Mesendoderm (in vitro differentiated cells): Measurements from ENCODE around the gene CCDC63.

Experiments used
- DNase-seq: peaks from one replicate; pipeline ENCODE4 v3.0.0; 2013
- H2AK5ac ChIP-seq: 2 replicates; pipeline ENCODE4 v1.6.1; 2013; ENCODE audit warnings: low read length, inconsistent platforms
- H2BK120ac ChIP-seq: 2 replicates; pipeline ENCODE4 v1.6.1; 2013; ENCODE audit warnings: low read depth, mild to moderate bottlenecking, low read length, moderate library complexity, mixed read lengths
- H2BK15ac ChIP-seq: replicated peaks from 2 replicates; pipeline ENCODE4 v1.6.1; 2013; ENCODE audit warnings: low read depth, mild to moderate bottlenecking, moderate library complexity
- H2BK5ac ChIP-seq: 2 replicates; pipeline ENCODE4 v1.6.1; 2013; ENCODE audit warnings: low read length, inconsistent platforms
- H3K18ac ChIP-seq: 2 replicates; pipeline ENCODE4 v1.6.1; 2013; ENCODE audit warnings: mild to moderate bottlenecking, low read length, mixed read lengths
- H3K23ac ChIP-seq: one replicate; pipeline ENCODE4 v1.6.1; 2013; ENCODE audit warnings: low read length
- H3K27ac ChIP-seq: 2 replicates; pipeline ENCODE4 v1.5.1; 2013; ENCODE audit warnings: low read depth, mild to moderate bottlenecking, inconsistent platforms, low read length, moderate library complexity
- H3K27me3 ChIP-seq: 2 replicates; pipeline ENCODE4 v1.6.1; 2013; ENCODE audit warnings: low read length, control low read depth, mild to moderate bottlenecking, inconsistent platforms; ENCODE audit not compliant: insufficient read depth, poor library complexity
- H3K36me3 ChIP-seq: 2 replicates; pipeline ENCODE4 v1.6.1; 2013; ENCODE audit warnings: low read length, inconsistent platforms; ENCODE audit not compliant: control insufficient read depth, insufficient read depth
- H3K4ac ChIP-seq: one replicate; pipeline ENCODE4 v1.6.1; 2013; ENCODE audit warnings: low read depth, mild to moderate bottlenecking, low read length, moderate library complexity
- H3K4me1 ChIP-seq: 2 replicates; pipeline ENCODE4 v1.6.1; 2013; ENCODE audit warnings: low read depth, low read length, inconsistent platforms; ENCODE audit not compliant: control insufficient read depth
- H3K4me2 ChIP-seq: 2 replicates; pipeline ENCODE4 v1.6.1; 2013; ENCODE audit warnings: low read length
- H3K4me3 ChIP-seq: 2 replicates; pipeline ENCODE4 v1.5.1; 2013; ENCODE audit warnings: mild to moderate bottlenecking, low read length
- H3K56ac ChIP-seq: one replicate; pipeline ENCODE4 v1.6.1; 2013; ENCODE audit warnings: low read length
- H3K79me1 ChIP-seq: 2 replicates; pipeline ENCODE4 v1.6.1; 2013; ENCODE audit warnings: low read length, inconsistent platforms
- H3K79me2 ChIP-seq: 2 replicates; pipeline ENCODE4 v1.6.1; 2013; ENCODE audit warnings: mild to moderate bottlenecking, low read length; ENCODE audit not compliant: control insufficient read depth, insufficient read depth
- H3K9ac ChIP-seq: 2 replicates; pipeline ENCODE4 v1.6.1; 2013; ENCODE audit warnings: low read length, inconsistent platforms
- H4K5ac ChIP-seq: one replicate; pipeline ENCODE4 v1.6.1; 2013; ENCODE audit warnings: low read length
- H4K8ac ChIP-seq: one replicate; pipeline ENCODE4 v1.6.1; 2013; ENCODE audit warnings: low read depth, mild to moderate bottlenecking, control low read depth, low read length, moderate library complexity
- WGBS: extraction: QIAGEN DNeasy Blood & Tissue Kit; methylation state at CpG from one replicate; pipeline ENCODE4 v1.1.7; 2013; ENCODE audit warnings: low lambda C conversion rate, missing lambda C conversion rate; ENCODE audit not compliant: insufficient coverage; ENCODE audit errors: extremely low coverage; 5-methylcytosine and 5-hydroxymethylcytosine counted together

The CCDC63 gene

DNA sequence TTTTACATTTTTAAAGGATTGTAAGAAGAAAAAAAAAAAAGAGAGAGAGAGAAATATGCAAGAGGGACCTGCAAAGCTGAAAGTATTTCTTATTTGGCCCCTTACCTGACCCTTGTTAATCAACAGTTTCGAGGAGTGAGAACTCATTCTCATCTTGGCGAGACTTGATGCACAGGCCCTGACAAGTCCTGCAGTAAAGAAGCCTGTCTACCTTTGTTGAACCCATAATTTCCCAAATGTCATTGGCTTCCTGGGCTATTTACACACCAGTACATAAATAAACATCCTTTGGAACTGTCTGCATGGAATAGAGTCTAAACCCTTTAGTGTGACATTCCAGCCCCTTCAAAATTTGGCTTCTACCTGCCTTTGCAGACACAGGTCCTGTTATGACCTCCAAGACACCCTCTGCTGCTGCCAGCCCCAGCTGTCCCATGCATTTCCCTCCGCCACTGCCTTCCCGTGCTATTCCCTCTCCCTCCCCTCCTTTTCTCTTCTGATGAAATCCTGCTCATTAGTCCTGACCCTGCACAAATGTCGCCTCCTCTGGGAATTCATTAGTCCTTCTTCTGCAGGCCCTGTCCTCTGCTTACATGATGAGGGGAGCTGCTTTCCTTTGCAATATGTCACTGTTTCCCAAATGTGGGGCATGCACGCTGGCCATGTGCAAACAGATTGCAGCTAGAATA lies 38.5 kb downstream of the CCDC63 start:
- H3K27ac ChIP-seq, result no peak overlapping the region
- H3K18ac ChIP-seq, result no peak overlapping the region
- no peak overlapping the region for H4K5ac ChIP-seq
- no peaks in the 10 kb centered on the region for H3K4me1 ChIP-seq
- H2BK15ac ChIP-seq, result no peak overlapping the region
- H3K4me2 ChIP-seq, result no peak overlapping the region
- no peak overlapping the region for H2BK120ac ChIP-seq
- H3K79me1 ChIP-seq, result no peaks in the 10 kb centered on the region
- H3K23ac ChIP-seq, result no peak overlapping the region
- no peak for DNase-seq
- H3K79me2 ChIP-seq, result no peaks in the 10 kb centered on the region
- H4K8ac ChIP-seq, result no peak overlapping the region
- H3K36me3 ChIP-seq, result no peaks in the 10 kb centered on the region
- no peak overlapping the region for H3K9ac ChIP-seq
- no peak overlapping the region for H2BK5ac ChIP-seq
- no peak overlapping the region for H3K4me3 ChIP-seq
- H3K27me3 ChIP-seq, result no peaks in the 10 kb centered on the region
- H3K4ac ChIP-seq, result no peak overlapping the region
- H2AK5ac ChIP-seq, result no peak overlapping the region
- no CpG with 5 or more reads among the region's 6 CpGs for WGBS
- H3K56ac ChIP-seq, result no peak overlapping the region

DNA sequence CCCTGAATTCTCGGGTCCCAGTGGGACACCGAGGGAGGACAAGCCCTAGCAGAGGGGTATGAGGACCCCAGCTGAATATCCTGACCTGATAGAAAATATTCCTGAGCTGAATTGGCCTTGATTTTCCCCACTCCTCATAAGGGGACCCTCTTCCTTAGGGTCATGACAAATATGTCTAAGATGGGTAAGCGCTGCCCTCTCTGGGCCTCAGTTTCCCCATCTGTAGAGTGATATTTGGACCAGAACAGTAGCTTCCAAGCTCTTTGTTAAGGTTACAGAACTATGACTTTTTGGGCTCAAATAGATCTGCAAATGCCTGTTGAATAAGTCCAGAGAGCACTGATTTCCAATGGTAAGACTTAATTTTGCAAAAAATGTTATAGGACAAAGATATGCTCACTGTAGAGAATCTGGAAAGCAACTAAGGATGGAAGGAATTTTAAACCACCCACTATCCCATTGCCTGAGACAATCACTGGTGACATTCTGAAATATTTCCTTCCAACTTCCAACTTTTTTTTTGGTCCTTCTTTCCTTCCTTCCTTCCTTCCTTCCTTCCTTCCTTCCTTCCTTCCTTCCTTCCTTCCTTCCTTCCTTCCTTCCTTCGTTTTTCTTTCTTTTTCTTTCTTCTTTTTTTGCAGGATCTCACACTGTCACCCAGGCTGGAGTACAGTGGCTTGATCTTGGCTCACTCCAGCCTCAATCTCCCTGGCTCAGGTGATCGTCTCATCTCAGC lies 41.6 kb downstream of the CCDC63 start:
- Histone ChIP-seq H4K5ac (no peak overlapping the region), H3K4me1 (no peaks in the 10 kb centered on the region), H3K9ac (no peak overlapping the region), H3K23ac (no peak overlapping the region), H2AK5ac (no peak overlapping the region), H3K36me3 (no peaks in the 10 kb centered on the region), H3K79me2 (no peaks in the 10 kb centered on the region), H3K56ac (no peak overlapping the region), H3K18ac (no peak overlapping the region), H2BK5ac (no peak overlapping the region), H2BK15ac (no peak overlapping the region), H3K4me2 (no peak overlapping the region), H3K27ac (no peak overlapping the region), H2BK120ac (no peak overlapping the region), H4K8ac (no peak overlapping the region), H3K4ac (no peak overlapping the region), H3K4me3 (no peak overlapping the region), H3K79me1 (no peaks in the 10 kb centered on the region), H3K27me3 (no peaks in the 10 kb centered on the region)
- no CpG with 5 or more reads among the region's 5 CpGs for WGBS
- no peak for DNase-seq

DNA sequence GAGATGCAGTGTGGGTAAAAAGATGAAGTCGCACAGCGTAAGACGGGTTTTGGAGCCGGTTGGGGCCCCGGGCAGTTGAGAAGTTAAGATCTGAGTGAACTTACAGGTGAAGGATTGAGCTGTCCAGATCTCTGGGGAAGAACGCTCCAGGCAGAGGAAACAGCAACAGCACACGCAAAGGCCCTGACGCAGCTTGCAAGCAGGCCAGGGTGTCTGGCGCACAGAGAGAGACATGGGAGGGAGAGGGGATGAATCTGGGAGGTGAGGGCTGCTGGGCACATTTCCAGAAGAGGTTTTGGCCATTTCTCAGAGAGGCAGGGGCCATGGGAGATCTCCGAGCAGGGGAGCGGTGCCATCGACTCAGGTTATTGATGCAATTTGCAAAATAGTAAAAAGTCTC lies 42.6 kb downstream of the CCDC63 start:
- no peaks in the 10 kb centered on the region for H3K4me1 ChIP-seq
- no peaks in the 10 kb centered on the region for H3K36me3 ChIP-seq
- H3K27ac ChIP-seq, result no peak overlapping the region
- H3K79me2 ChIP-seq, result no peaks in the 10 kb centered on the region
- H2BK5ac ChIP-seq, result no peak overlapping the region
- H3K23ac ChIP-seq, result no peak overlapping the region
- H3K4me2 ChIP-seq, result no peak overlapping the region
- H4K5ac ChIP-seq, result no peak overlapping the region
- H3K4ac ChIP-seq, result no peak overlapping the region
- H2BK15ac ChIP-seq, result no peak overlapping the region
- no peak overlapping the region for H3K9ac ChIP-seq
- no peak overlapping the region for H3K18ac ChIP-seq
- H3K56ac ChIP-seq, result no peak overlapping the region
- H4K8ac ChIP-seq, result no peak overlapping the region
- H2BK120ac ChIP-seq, result no peak overlapping the region
- DNase-seq, result no peak
- H3K27me3 ChIP-seq, result no peaks in the 10 kb centered on the region
- H3K4me3 ChIP-seq, result no peak overlapping the region
- no CpG with 5 or more reads among the region's 12 CpGs for whole genome bisulfite sequencing
- no peaks in the 10 kb centered on the region for H3K79me1 ChIP-seq
- H2AK5ac ChIP-seq, result no peak overlapping the region

DNA sequence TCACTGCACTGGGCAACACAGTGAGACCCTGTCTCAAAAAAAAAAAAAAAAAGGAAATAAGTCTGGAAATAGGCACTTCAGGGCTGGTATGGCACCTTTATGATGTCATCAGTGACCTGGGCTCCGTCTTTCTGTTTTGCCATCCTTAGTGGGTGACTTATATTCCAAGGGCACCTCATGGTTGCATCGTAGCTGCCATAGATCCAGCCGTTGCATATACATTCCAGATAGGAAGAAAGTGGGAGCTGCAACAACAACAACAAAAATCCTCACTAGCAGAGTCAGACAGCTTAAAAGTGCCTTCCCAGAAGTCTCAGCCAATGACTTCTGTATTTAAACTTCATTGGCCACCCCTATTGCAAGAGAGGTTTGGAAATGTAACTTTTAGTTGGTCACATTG lies 47.2 kb downstream of the CCDC63 start:
- H2AK5ac ChIP-seq, result no peak overlapping the region
- no peaks in the 10 kb centered on the region for H3K36me3 ChIP-seq
- no peak overlapping the region for H3K4ac ChIP-seq
- H3K18ac ChIP-seq, result no peak overlapping the region
- no peak for DNase-seq
- H3K79me1 ChIP-seq, result no peaks in the 10 kb centered on the region
- H2BK5ac ChIP-seq, result no peak overlapping the region
- H4K8ac ChIP-seq, result no peak overlapping the region
- no peak overlapping the region for H3K56ac ChIP-seq
- no peaks in the 10 kb centered on the region for H3K79me2 ChIP-seq
- H3K27ac ChIP-seq, result no peak overlapping the region
- no CpG with 5 or more reads among the region's 3 CpGs for WGBS
- no peak overlapping the region for H3K23ac ChIP-seq
- H3K4me2 ChIP-seq, result no peak overlapping the region
- no peaks in the 10 kb centered on the region for H3K4me1 ChIP-seq
- H2BK15ac ChIP-seq, result no peak overlapping the region
- no peak overlapping the region for H3K4me3 ChIP-seq
- H3K9ac ChIP-seq, result no peak overlapping the region
- H2BK120ac ChIP-seq, result no peak overlapping the region
- no peak overlapping the region for H4K5ac ChIP-seq
- no peaks in the 10 kb centered on the region for H3K27me3 ChIP-seq

DNA sequence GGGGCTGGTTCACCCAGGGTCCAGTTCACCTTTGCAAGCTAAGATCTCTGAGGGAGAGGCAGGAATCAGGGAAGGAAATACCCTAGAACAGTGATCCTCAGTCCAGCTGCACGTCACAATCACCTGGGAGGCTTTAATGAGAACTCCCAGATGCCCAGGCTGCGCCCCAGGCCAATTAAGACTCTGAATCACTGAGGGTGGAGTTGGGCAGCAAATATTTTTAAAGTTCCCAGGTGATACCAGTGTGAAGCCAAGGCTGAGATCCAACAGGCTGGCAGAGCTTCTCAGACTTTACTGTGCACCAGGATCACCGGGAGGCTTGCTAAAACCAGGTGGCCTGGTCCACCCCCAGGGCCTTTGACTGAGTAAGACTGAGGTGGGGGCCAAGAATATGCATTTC lies 49.8 kb downstream of the CCDC63 start:
- Histone ChIP-seq H3K4me3 (no peak overlapping the region), H3K18ac (no peak overlapping the region), H3K27ac (no peak overlapping the region), H3K36me3 (no peaks in the 10 kb centered on the region), H3K4me1 (no peaks in the 10 kb centered on the region), H3K56ac (no peak overlapping the region), H3K79me1 (no peaks in the 10 kb centered on the region), H3K4ac (no peak overlapping the region), H2AK5ac (no peak overlapping the region), H3K23ac (no peak overlapping the region), H3K9ac (no peak overlapping the region), H3K79me2 (no peaks in the 10 kb centered on the region), H3K27me3 (no peaks in the 10 kb centered on the region), H3K4me2 (no peak overlapping the region), H2BK15ac (no peak overlapping the region), H4K8ac (no peak overlapping the region), H4K5ac (no peak overlapping the region), H2BK120ac (no peak overlapping the region), H2BK5ac (no peak overlapping the region)
- WGBS, result no CpG with 5 or more reads among the region's 3 CpGs
- no peak for DNase-seq
